ENCODE measurements around the gene KDM4B.
A peak's percentile ranks its signal among the peaks of the same experiment; 100 is the strongest.

Gene KDM4B

GRCh38 chr19:5172859-5173630 lies 204.1 kb downstream of the KDM4B start:
- no peak for TF ChIP-seq GATA1 (IDR thresholded peaks at IDR 0.05; ENCODE audit: low read depth, low read length)
- peak in 1 of 2 experiments; percentile 40 for DNase-seq

- no peak for DNase-seq
- no peak for TF ChIP-seq GATA1 (IDR thresholded peaks at IDR 0.05; ENCODE audit: low read depth, low read length)
Observed at GRCh38 chr19:5173993-5174392, 205.1 kb downstream of the KDM4B start.

- no peak for DNase-seq
- TF ChIP-seq POLR2A (IDR thresholded peaks at IDR 0.05; ENCODE audit: low read length) (no peak), GATA1 (IDR thresholded peaks at IDR 0.05; ENCODE audit: low read depth, low read length) (no peak)
Observed at GRCh38 chr19:5177745-5178450, 209.0 kb downstream of the KDM4B start.

GRCh38 chr19:5178841-5179240 lies 209.9 kb downstream of the KDM4B start:
- DNase-seq = no peak
- no peak for TF ChIP-seq GATA1 (IDR thresholded peaks at IDR 0.05; ENCODE audit: low read depth, low read length)
- TF ChIP-seq POLR2A (IDR thresholded peaks at IDR 0.05; ENCODE audit: low read length) = no peak

- no peak for TF ChIP-seq GATA1 (IDR thresholded peaks at IDR 0.05; ENCODE audit: low read depth, low read length)
- no peak for TF ChIP-seq POLR2A (IDR thresholded peaks at IDR 0.05; ENCODE audit: low read length)
- no peak for DNase-seq
Observed at GRCh38 chr19:5179256-5179655, 210.3 kb downstream of the KDM4B start.

- TF ChIP-seq POLR2A (IDR thresholded peaks at IDR 0.05; ENCODE audit: low read length) (no peak), GATA1 (IDR thresholded peaks at IDR 0.05; ENCODE audit: low read depth, low read length) (no peak)
- no peak for DNase-seq
Observed at GRCh38 chr19:5181329-5181728, 212.4 kb downstream of the KDM4B start.

- no peak for DNase-seq
- TF ChIP-seq POLR2A (IDR thresholded peaks at IDR 0.05; ENCODE audit: low read length) (no peak), GATA1 (IDR thresholded peaks at IDR 0.05; ENCODE audit: low read depth, low read length) (no peak)
Observed at GRCh38 chr19:5182751-5183150, 213.8 kb downstream of the KDM4B start.

GRCh38 chr19:5183616-5184015 lies 214.7 kb downstream of the KDM4B start:
- no peak for TF ChIP-seq POLR2A (IDR thresholded peaks at IDR 0.05; ENCODE audit: low read length)
- TF ChIP-seq GATA1 (IDR thresholded peaks at IDR 0.05; ENCODE audit: low read depth, low read length) = no peak
- no peak for DNase-seq

GRCh38 chr19:5184930-5185329 lies 216.0 kb downstream of the KDM4B start:
- DNase-seq = no peak
- no peak for TF ChIP-seq GATA1 (IDR thresholded peaks at IDR 0.05; ENCODE audit: low read depth, low read length)
- TF ChIP-seq POLR2A (IDR thresholded peaks at IDR 0.05; ENCODE audit: low read length) = no peak

- no peak for TF ChIP-seq POLR2A (IDR thresholded peaks at IDR 0.05; ENCODE audit: low read length)
- no peak for TF ChIP-seq GATA1 (IDR thresholded peaks at IDR 0.05; ENCODE audit: low read depth, low read length)
- DNase-seq = no peak
Observed at GRCh38 chr19:5186293-5187050, 217.6 kb downstream of the KDM4B start.

GRCh38 chr19:5188548-5189317 lies 219.8 kb downstream of the KDM4B start:
- TF ChIP-seq GATA1 (IDR thresholded peaks at IDR 0.05; ENCODE audit: low read depth, low read length) (no peak), POLR2A (IDR thresholded peaks at IDR 0.05; ENCODE audit: low read length) (no peak)
- no peak for DNase-seq

GRCh38 chr19:5189318-5189607 lies 220.3 kb downstream of the KDM4B start:
- DNase-seq = no peak
- no peak for TF ChIP-seq POLR2A (IDR thresholded peaks at IDR 0.05; ENCODE audit: low read length)
- no peak for TF ChIP-seq GATA1 (IDR thresholded peaks at IDR 0.05; ENCODE audit: low read depth, low read length)

GRCh38 chr19:5191091-5191490 lies 222.2 kb downstream of the KDM4B start:
- TF ChIP-seq POLR2A (IDR thresholded peaks at IDR 0.05; ENCODE audit: low read length) (no peak), GATA1 (IDR thresholded peaks at IDR 0.05; ENCODE audit: low read depth, low read length) (no peak)
- DNase-seq = no peak

GRCh38 chr19:5192568-5192967 lies 223.7 kb downstream of the KDM4B start:
- no peak for TF ChIP-seq GATA1 (IDR thresholded peaks at IDR 0.05; ENCODE audit: low read depth, low read length)
- no peak for TF ChIP-seq POLR2A (IDR thresholded peaks at IDR 0.05; ENCODE audit: low read length)
- no peak for DNase-seq
